NCI-H748 (cell line): ENCODE data around the gene CHRM1.
A peak's percentile ranks its signal among the peaks of the same experiment; 100 is the strongest.

Experiments used
- DNase-seq: peaks from one replicate; lab custom pipeline; 2025; ENCODE audit not compliant: unreplicated experiment; lab: John Stamatoyannopoulos, UW

CHRM1 gene

DNA sequence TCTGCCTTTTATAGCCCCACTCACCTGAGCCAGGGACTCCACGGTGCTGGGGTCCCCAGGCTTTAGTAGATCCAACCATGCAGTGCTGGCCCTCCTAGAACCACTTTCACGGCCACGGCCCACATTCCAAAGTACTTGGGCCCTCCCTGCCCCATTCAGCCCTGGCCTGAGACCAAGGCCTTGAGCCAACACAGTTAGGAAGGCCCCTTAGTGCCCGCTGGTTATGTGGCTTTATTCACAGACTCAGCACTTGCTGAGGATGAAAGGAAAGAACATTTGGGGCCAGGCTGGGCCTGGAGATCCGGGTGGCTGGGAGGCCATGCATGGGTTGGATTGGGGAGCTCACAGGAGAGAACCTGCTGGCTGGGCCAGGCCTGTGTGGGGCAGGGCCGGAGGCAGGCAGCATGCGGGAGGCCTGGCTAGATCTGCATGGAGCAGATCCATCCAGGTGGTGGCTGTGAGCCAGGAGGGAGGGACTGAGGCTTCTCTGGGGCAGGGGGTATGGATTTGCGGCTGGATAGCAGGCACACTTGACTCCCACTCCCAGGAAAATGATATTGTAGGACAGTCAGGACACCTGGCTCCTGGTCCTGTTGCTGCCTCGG, 12.6 kb downstream of the CHRM1 start:
- DNase-seq, result no peak

- peak; percentile 71 for DNase-seq
Observed at GRCh38 chr11:62905927-62906531, 15.1 kb downstream of the CHRM1 start.

- no peak for DNase-seq
Observed at GRCh38 chr11:62905296-62905695, 15.9 kb downstream of the CHRM1 start.

GRCh38 chr11:62902932-62903331, 18.2 kb downstream of the CHRM1 start:
- no peak for DNase-seq

DNA sequence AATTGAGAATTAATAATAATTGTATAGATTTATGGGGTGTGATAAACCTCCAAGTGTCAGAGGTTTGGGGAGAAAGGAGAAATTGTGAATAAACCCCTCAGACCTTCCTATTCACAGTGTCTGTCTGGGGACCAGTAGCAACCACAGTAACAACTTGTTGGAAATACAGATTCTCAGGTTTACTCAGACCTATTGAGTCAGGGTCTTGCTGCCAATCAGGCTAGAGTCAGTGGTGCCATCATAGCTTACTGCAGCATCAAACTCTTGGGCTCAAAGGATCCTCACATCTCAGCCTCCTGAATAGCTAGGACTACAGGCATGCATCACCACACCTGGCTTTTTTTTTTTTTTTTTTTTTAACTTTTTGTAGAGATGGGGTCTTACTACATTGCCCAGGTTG, 23.1 kb downstream of the CHRM1 start:
- DNase-seq, result no peak

- no peak for DNase-seq
Observed at GRCh38 chr11:62897311-62897710, 23.9 kb downstream of the CHRM1 start.

- no peak for DNase-seq
Observed at GRCh38 chr11:62896049-62896448, 25.1 kb downstream of the CHRM1 start.

GRCh38 chr11:62895501-62895900, 25.7 kb downstream of the CHRM1 start:
- no peak for DNase-seq

DNA sequence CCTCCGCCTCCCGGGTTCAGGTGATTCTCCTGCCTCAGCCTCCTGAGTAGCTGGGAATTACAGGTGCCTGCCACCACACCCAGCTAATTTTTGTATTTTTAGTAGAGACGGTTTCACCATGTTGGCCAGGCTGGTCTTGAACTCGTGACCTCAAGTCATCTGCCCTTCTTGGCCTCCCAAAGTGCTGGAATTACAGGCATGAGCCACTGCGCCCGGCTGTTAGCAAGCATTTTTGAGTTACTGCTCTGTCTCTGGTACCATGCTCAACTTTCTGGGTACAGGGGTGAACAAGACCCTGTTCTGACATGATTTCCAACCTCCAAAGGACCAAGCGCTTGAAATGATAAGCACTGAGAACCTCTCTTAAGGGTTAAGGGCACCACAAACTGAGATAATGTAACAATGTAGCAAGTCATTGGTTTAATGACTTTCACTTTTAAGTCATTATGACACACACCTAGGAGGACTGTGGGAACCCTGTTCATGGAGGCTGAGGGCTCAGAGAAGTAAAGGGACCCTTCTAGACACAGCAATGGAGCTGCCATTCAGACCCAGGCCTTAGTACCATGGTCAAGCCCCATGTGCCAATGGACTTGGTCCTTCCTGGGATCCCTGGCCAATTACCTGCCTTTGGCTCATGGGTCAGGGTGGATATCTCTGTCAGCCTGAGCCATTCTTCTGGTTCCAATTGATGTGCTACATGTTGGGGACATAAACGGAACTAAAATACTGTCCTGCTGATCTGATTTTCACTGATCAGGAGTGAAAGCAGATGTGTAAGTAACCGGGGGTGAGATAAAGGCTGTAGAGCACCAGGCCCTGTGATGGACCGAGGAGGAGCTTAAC, 28.9 kb downstream of the CHRM1 start:
- DNase-seq, result no peak

DNA sequence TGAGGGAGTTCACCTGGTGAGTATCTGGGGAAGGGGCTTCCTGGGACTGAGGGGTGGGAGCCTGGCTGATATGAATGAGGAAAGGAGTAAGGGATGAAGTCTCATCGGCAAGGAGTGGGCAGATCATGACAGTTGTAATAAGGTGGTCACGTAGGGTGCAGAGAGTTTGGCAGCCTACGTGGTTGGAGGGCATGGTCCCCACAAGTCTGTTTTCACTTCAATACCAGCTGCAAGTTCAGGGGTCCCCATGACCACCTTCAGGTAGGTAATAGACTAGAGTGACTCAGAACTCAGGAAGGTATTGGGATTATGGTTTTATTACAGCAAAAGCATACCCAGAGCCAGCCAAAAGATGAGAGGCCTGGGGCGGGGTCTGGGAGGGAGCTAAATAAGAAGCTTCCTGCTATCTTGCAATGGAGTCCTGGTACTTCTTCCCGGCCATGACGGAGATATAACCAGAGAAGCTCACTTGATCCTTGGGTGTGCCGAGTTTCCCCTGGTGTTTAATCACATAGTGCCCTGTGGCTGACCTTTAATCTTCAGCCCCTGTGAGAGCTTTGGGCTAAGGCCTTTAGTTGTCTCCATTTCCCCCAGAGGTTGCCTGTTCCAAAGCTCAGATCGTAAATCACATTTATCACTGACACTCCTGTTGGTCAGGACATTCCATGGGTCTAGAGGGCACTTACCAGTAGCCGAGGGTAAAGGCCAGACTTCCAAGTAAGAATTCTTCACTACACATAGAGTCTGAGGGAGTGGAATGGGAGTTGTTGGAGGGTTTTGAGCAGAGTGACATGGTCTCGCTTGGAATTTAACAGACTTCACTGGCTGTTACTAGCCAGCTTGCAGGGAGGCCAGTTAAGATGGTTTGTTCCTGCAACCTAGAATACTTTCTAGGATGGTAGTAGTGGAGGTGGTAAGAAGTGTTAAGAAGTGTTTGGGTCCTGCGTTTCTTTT, 31.4 kb downstream of the CHRM1 start:
- DNase-seq, result no peak

GRCh38 chr11:62889126-62889483, 32.1 kb downstream of the CHRM1 start:
- DNase-seq, result no peak

DNA sequence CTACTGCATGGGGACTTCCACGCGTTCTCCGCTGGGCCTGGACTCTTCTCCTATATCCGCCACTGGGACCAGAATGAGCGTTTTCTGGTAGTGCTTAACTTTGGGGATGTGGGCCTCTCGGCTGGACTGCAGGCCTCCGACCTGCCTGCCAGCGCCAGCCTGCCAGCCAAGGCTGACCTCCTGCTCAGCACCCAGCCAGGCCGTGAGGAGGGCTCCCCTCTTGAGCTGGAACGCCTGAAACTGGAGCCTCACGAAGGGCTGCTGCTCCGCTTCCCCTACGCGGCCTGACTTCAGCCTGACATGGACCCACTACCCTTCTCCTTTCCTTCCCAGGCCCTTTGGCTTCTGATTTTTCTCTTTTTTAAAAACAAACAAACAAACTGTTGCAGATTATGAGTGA, 32.8 kb downstream of the CHRM1 start:
- no peak for DNase-seq

GRCh38 chr11:62885137-62885750, 35.9 kb downstream of the CHRM1 start:
- DNase-seq, result no peak

DNA sequence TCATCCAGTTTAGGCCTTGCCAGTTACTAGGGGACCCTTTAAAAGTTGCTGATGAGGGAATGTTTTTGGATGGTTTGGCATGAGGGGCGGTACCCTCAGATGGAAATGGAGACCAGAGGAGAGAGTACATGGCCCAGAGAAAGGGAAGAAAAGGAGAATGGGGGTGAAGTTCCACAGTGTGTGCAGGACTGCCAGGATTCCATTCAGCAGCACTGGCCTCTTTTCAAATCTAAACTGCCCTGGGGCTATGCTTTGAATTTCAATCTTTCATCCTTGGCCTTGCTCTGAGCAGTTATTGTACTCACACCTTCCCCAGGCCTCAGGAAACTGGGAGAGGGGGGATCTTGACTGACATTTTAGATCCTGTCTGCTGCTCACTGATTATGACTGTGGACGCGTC, 37.5 kb downstream of the CHRM1 start:
- no peak for DNase-seq

DNA sequence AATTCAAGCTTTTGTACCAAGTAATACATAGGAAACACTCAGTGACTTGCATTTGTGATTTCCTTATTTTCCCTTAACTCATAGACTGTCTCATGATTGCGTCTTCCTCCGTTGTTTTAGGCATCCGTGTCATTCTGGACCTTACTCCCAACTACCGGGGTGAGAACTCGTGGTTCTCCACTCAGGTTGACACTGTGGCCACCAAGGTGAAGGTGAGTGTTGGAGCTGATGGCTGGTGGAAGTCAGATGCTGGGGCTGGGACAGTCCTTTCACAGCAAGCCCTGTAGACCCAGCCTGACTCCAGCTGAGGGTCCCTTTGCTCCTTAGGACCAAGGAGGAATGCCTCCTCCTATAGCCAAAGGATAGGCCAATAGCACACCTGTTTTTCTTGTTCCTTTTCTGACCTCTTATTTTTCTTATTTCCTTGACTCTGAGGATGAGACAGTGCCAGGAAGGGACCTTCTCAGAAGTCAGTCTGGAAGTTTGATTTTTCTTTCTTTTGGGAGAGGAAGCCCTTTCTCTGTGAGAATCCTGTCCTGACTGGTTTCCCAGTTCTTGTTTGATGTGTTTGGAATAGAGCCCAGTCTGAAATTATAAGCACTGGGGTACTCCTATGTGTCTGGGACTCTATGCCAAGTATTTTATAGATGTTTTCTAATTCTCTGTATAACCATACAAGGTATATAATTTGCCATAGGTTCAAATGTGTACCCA, 38.2 kb downstream of the CHRM1 start:
- no peak for DNase-seq

- DNase-seq, result no peak
Observed at GRCh38 chr11:62882431-62882749, 38.8 kb downstream of the CHRM1 start.

DNA sequence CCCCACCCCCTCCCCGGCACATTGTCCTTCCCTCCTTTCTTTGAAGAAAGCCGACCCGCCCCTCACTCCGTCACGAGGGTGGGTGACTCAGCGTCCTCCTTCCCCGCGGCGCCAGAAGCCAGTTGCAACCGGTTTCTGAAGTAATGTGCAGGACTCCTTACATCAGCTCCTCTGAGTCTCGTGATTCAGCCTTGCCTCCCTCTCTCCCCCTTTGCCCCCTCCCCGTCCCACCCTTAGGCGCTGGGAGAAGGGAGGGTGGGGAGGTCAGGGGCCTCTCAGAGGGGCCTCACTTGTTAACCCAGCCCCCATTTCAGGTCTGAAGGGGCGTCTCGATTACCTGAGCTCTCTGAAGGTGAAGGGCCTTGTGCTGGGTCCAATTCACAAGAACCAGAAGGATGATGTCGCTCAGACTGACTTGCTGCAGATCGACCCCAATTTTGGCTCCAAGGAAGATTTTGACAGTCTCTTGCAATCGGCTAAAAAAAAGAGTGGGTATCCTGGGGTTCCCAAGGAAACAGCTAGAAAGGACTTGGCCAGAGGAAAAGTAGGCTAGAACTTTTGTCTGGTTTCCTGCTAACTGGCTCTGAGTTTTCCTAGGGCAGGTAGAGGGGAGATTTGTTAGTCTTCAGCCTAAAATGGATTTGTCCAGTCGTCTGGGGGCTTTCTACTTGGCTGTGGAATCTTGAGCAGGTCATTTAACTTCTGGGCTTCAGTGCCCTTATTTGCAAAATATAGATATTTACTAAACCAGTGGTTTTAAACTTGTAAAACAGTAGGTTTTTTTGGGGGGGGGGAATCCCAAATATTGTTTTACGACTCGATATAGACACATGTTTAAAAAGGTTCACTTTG, 39.4 kb downstream of the CHRM1 start:
- DNase-seq, result peak; percentile 92

DNA sequence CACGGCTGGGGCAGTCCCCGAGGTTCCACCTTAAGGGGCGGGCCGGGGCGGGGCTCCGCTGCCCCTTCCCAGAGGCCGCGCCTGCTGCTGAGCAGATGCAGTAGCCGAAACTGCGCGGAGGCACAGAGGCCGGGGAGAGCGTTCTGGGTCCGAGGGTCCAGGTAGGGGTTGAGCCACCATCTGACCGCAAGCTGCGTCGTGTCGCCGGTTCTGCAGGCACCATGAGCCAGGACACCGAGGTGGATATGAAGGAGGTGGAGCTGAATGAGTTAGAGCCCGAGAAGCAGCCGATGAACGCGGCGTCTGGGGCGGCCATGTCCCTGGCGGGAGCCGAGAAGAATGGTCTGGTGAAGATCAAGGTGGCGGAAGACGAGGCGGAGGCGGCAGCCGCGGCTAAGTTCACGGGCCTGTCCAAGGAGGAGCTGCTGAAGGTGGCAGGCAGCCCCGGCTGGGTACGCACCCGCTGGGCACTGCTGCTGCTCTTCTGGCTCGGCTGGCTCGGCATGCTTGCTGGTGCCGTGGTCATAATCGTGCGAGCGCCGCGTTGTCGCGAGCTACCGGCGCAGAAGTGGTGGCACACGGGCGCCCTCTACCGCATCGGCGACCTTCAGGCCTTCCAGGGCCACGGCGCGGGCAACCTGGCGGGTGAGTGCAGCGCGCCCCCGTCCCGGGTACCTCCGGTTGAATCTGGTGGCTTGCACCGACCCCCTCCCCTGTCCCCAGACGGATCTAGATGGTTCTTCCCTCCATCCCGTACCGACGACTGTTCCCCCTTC, 40.2 kb downstream of the CHRM1 start, which contains the start of gene SLC3A2:
Gene SLC3A2 (plus strand): TSS at position 94 of the 776 bp plus-strand sequence. CDS start 128 bp downstream, at position 222.
- DNase-seq, result peak; percentile 92
